ENCODE measurements around the gene PPHLN1. TPM values are rescaled to one million over a fixed set of nuclear protein-coding genes. Genes with fewer than 3 reads are reported as not detected.

Gene PPHLN1
- total and polyA plus RNA-seq, 2 of the 8 experiments (the other 6 are each of a cell fraction or from before 2014, with no cell fraction given): 34.3 to 71.6 TPM

GRCh38 chr12:42365486-42365885 lies 39.5 kb downstream of the PPHLN1 start:
- H3K9me3 ChIP-seq (ENCODE audit: insufficient read depth in 2 of 2, low read depth in 1 of 2, low read length in 1 of 2): no peaks in the 10 kb centered on the region
- no peak overlapping the region for H2BK5ac ChIP-seq (ENCODE audit: low read depth, low read length)
- no peak overlapping the region for H2AK5ac ChIP-seq (ENCODE audit: low read depth, low read length)
- H2AFZ ChIP-seq (ENCODE audit: low read length): no peak overlapping the region
- no peaks in the 10 kb centered on the region; the same call in 1 of the 2 replicates for H3K79me1 ChIP-seq (ENCODE audit: low read depth, low read length)
- no peak overlapping the region for H3K18ac ChIP-seq (ENCODE audit: extremely low read depth, low read length)
- no peak overlapping the region for H3K4me3 ChIP-seq (ENCODE audit: extremely low read depth in 1 of 4, insufficient read depth in 2 of 4, low read depth in 3 of 4, low read length in 4 of 4)
- H3K27me3 ChIP-seq (replicated peaks in 1 of 4; ENCODE audit: control insufficient read depth in 3 of 4, extremely low read depth in 1 of 4, insufficient read depth in 3 of 4, low read length in 3 of 4): no peaks in the 10 kb centered on the region
- no peak overlapping the region for H3K56ac ChIP-seq (replicated peaks; ENCODE audit: insufficient read length, low read depth, low read length)
- no peak overlapping the region for H3K23ac ChIP-seq (ENCODE audit: insufficient read length)
- H3K14ac ChIP-seq (ENCODE audit: insufficient read length): no peak overlapping the region
- WGBS, 2 experiments (ENCODE audit: extremely low coverage in 1 of 2, insufficient coverage in 1 of 2, insufficient read length in 1 of 2, insufficient replicate concordance in 2 of 2, low coverage in 1 of 2, low lambda C conversion rate in 2 of 2, missing lambda C conversion rate in 1 of 2): 86% methylated on average over 5 of the region's 5 CpGs; no CpG with 5 or more reads in 1 of the 2 experiments
- H2BK20ac ChIP-seq (ENCODE audit: low read length): no peak overlapping the region
- no peak overlapping the region for H4K91ac ChIP-seq (replicated peaks; ENCODE audit: insufficient read length, low read length)
- H3K4ac ChIP-seq (replicated peaks; ENCODE audit: insufficient read length, low read depth, low read length): no peak overlapping the region
- H3K36me3 ChIP-seq (ENCODE audit: control insufficient read depth in 2 of 4, insufficient read depth in 4 of 4, low read length in 3 of 4): no peaks in the 10 kb centered on the region
- H2BK12ac ChIP-seq (ENCODE audit: low read depth, low read length): no peak overlapping the region
- H3K23me2 ChIP-seq (ENCODE audit: low read depth, low read length): no peaks in the 10 kb centered on the region
- peaks cover 0 to 2% of the 10 kb centered on the region in 2 experiments for H4K20me1 ChIP-seq (replicated peaks in 1 of 2; ENCODE audit: control insufficient read depth in 1 of 2, insufficient read depth in 2 of 2, low read length in 2 of 2)
- no peak overlapping the region for H3K4me2 ChIP-seq (ENCODE audit: insufficient read depth in 1 of 2, low read depth in 2 of 2, low read length in 2 of 2)
- no peak for DNase-seq (ENCODE audit: low read depth in 1 of 2, low spot score in 2 of 2)
- no peak overlapping the region for H3K9ac ChIP-seq (replicated peaks in 1 of 4; ENCODE audit: extremely low read depth in 1 of 4, low read depth in 3 of 4, low read length in 3 of 4)
- H2BK120ac ChIP-seq (replicated peaks; ENCODE audit: low read depth, low read length): no peak overlapping the region
- POLR2A ChIA-PET (ENCODE audit: partially characterized antibody): interaction anchor here (1.3 kb wide), 1 partner anchor 21 kb away, joined by 3 read pairs; no protein-coding TSS in a partner anchor
- H2BK15ac ChIP-seq (ENCODE audit: low read length): no peak overlapping the region
- CTCF ChIA-PET (ENCODE audit: partially characterized antibody): interaction anchor here (1.0 to 1.7 kb wide), 7 partner anchors 14 to 205 kb away, joined by 3 to 7 read pairs (median 3); no protein-coding TSS in a partner anchor
- H4K5ac ChIP-seq (ENCODE audit: insufficient read length, low read depth, low read length): no peak overlapping the region
- peaks cover 0 to 6% (median 5%) of the 10 kb centered on the region in 4 experiments; a peak in 4 of 7 replicates for H3K4me1 ChIP-seq (replicated peaks in 1 of 4; ENCODE audit: control insufficient read depth in 3 of 4, insufficient read depth in 4 of 4, low read length in 3 of 4)
- FAIRE-seq: no peak
- no peak overlapping the region for H3K27ac ChIP-seq (ENCODE audit: low read depth, low read length)
- peaks cover 0 to 32% of the 10 kb centered on the region in 2 experiments; a peak in 2 of 4 replicates for H3K79me2 ChIP-seq (ENCODE audit: control insufficient read depth in 1 of 2, insufficient read depth in 2 of 2, low read length in 2 of 2)
- H4K8ac ChIP-seq (ENCODE audit: extremely low read depth, insufficient read depth, low read length): no peak overlapping the region
- TF ChIP-seq EGR1 (IDR thresholded peaks at IDR 0.05; ENCODE audit: borderline replicate concordance, low read depth, low read length): no peak
- no peak for TF ChIP-seq POU5F1 (IDR thresholded peaks at IDR 0.05; ENCODE audit: low read depth, low read length)
- no peak for TF ChIP-seq CTBP2 (IDR thresholded peaks at IDR 0.05; ENCODE audit: borderline replicate concordance, insufficient read depth, insufficient read length, low read length)
- no peak for TF ChIP-seq ATF3 (IDR thresholded peaks at IDR 0.05; ENCODE audit: insufficient read depth, low read depth, low read length)
- no peak for TF ChIP-seq GABPA (IDR thresholded peaks at IDR 0.05; ENCODE audit: borderline replicate concordance, insufficient read depth, low read length)
- TF ChIP-seq CBX8 (IDR thresholded peaks at IDR 0.05; ENCODE audit: borderline replicate concordance, low read depth, low read length): no peak
- no peak for TF ChIP-seq CBX5 (IDR thresholded peaks at IDR 0.05; ENCODE audit: low read depth, low read length)
- no peak for TF ChIP-seq RXRA (IDR thresholded peaks at IDR 0.05; ENCODE audit: insufficient read depth, low read depth, low read length)
- no peak for TF ChIP-seq BRCA1 (IDR thresholded peaks at IDR 0.05; ENCODE audit: low read depth, low read length)
- TF ChIP-seq HDAC2 (IDR thresholded peaks at IDR 0.05; ENCODE audit: borderline replicate concordance in 1 of 2, low read depth in 2 of 2, low read length in 2 of 2): no peak
- TF ChIP-seq JUND (IDR thresholded peaks at IDR 0.05; ENCODE audit: low read length): no peak
- no peak for TF ChIP-seq SP1 (IDR thresholded peaks at IDR 0.05; ENCODE audit: low read depth, low read length)
- TF ChIP-seq POLR2A (IDR thresholded peaks at IDR 0.05; ENCODE audit: control extremely low read depth in 1 of 2, low read depth in 2 of 2, low read length in 2 of 2): no peak
- TF ChIP-seq EZH2 (IDR thresholded peaks at IDR 0.05; ENCODE audit: low read depth, low read length, severe bottlenecking): no peak

Data from H1 (cell line).